HUES6 (cell line): ENCODE results near the gene SERAC1.
A peak's percentile ranks its signal among the peaks of the same experiment; 100 is the strongest.
"Not testable (repeated sequence)": the region's sequence is repeated elsewhere in the genome, so short reads cannot be mapped to it uniquely, and the experiment has no call there.

Source experiments
- H3K27ac ChIP-seq: 2 replicates; pipeline ENCODE4 v1.7.0; 2013; ENCODE audit warnings: low read depth, mild to moderate bottlenecking, low read length, inconsistent platforms
- H3K27me3 ChIP-seq: 2 replicates; pipeline ENCODE4 v1.6.1; 2013; ENCODE audit warnings: low read length; ENCODE audit not compliant: control insufficient read depth, insufficient read depth
- H3K36me3 ChIP-seq: 2 replicates; pipeline ENCODE4 v1.6.1; 2013; ENCODE audit warnings: low read length; ENCODE audit not compliant: control insufficient read depth, insufficient read depth
- H3K4me1 ChIP-seq: 2 replicates; pipeline ENCODE4 v1.6.1; 2013; ENCODE audit warnings: low read length; ENCODE audit not compliant: control insufficient read depth, insufficient read depth
- H3K4me3 ChIP-seq: 2 replicates; pipeline ENCODE4 v1.5.1; 2013; ENCODE audit warnings: low read depth, low read length
- H3K9ac ChIP-seq: one replicate; pipeline ENCODE4 v1.6.1; 2013; ENCODE audit warnings: mild to moderate bottlenecking, low read length
- H3K9me3 ChIP-seq: 2 replicates; pipeline ENCODE4 v1.6.1; 2013; ENCODE audit warnings: low read depth, low read length; ENCODE audit not compliant: control insufficient read depth, insufficient read depth

Gene SERAC1

GRCh38 chr6:158168040-158168289 is at the start of gene SERAC1:
SERAC1 (minus strand) TSS chr6:158168262; CDS start chr6:158158363, 9,899 bp downstream.
- Histone ChIP-seq H3K9ac (peak within 1 kb of the TSS; percentile 91), H3K4me1 (peaks cover 16% of the 10 kb centered on the region), H3K4me3 (peak within 1 kb of the TSS; percentile 99), H3K27ac (peak within 1 kb of the TSS; percentile 94; the same call in 1 of the 2 replicates), H3K27me3 (peaks cover 5% of the 10 kb centered on the region; the same call in 1 of the 2 replicates), H3K36me3 (no peaks in the 10 kb centered on the region), H3K9me3 (no peaks in the 10 kb centered on the region)

- Histone ChIP-seq H3K27ac (no peak overlapping the region), H3K9me3 (peaks cover 8% of the 10 kb centered on the region; the same call in 1 of the 2 replicates), H3K4me3 (no peak overlapping the region), H3K9ac (no peak overlapping the region), H3K4me1 (no peaks in the 10 kb centered on the region), H3K36me3 (no peaks in the 10 kb centered on the region), H3K27me3 (no peaks in the 10 kb centered on the region)
Observed at GRCh38 chr6:158213925-158214674, 46.0 kb upstream of the SERAC1 start.

GRCh38 chr6:158211273-158212055 is 43.4 kb upstream of the SERAC1 start:
- no peaks in the 10 kb centered on the region for H3K9me3 ChIP-seq
- no peaks in the 10 kb centered on the region for H3K4me1 ChIP-seq
- H3K27ac ChIP-seq: no peak overlapping the region
- no peaks in the 10 kb centered on the region for H3K36me3 ChIP-seq
- H3K27me3 ChIP-seq: no peaks in the 10 kb centered on the region
- no peak overlapping the region for H3K4me3 ChIP-seq
- H3K9ac ChIP-seq: no peak overlapping the region

GRCh38 chr6:158209582-158210333 is 41.7 kb upstream of the SERAC1 start:
- H3K27ac ChIP-seq, H3K27me3 ChIP-seq, H3K9ac ChIP-seq, H3K36me3 ChIP-seq, H3K9me3 ChIP-seq, H3K4me1 ChIP-seq, H3K4me3 ChIP-seq: not testable (repeated sequence)

- H3K4me3 ChIP-seq, H3K27ac ChIP-seq, H3K27me3 ChIP-seq, H3K9me3 ChIP-seq, H3K4me1 ChIP-seq, H3K36me3 ChIP-seq, H3K9ac ChIP-seq: not testable (repeated sequence)
Observed at GRCh38 chr6:158208226-158209030, 40.4 kb upstream of the SERAC1 start.

- H3K27me3 ChIP-seq: no peaks in the 10 kb centered on the region
- no peak overlapping the region for H3K9ac ChIP-seq
- no peak overlapping the region for H3K27ac ChIP-seq
- no peaks in the 10 kb centered on the region for H3K9me3 ChIP-seq
- peaks cover 10% of the 10 kb centered on the region for H3K4me1 ChIP-seq
- no peak overlapping the region for H3K4me3 ChIP-seq
- no peaks in the 10 kb centered on the region for H3K36me3 ChIP-seq
Observed at GRCh38 chr6:158207422-158207788, 39.3 kb upstream of the SERAC1 start.

GRCh38 chr6:158206740-158207421 is 38.8 kb upstream of the SERAC1 start:
- H3K27ac ChIP-seq: no peak overlapping the region
- no peaks in the 10 kb centered on the region for H3K36me3 ChIP-seq
- peaks cover 10% of the 10 kb centered on the region for H3K4me1 ChIP-seq
- no peak overlapping the region for H3K4me3 ChIP-seq
- H3K27me3 ChIP-seq: no peaks in the 10 kb centered on the region
- H3K9ac ChIP-seq: no peak overlapping the region
- H3K9me3 ChIP-seq: no peaks in the 10 kb centered on the region

GRCh38 chr6:158205169-158205944 is 37.3 kb upstream of the SERAC1 start:
- H3K9ac ChIP-seq: no peak overlapping the region
- H3K27me3 ChIP-seq: no peaks in the 10 kb centered on the region
- peaks cover 10% of the 10 kb centered on the region for H3K4me1 ChIP-seq
- H3K4me3 ChIP-seq: no peak overlapping the region
- no peaks in the 10 kb centered on the region for H3K9me3 ChIP-seq
- H3K36me3 ChIP-seq: no peaks in the 10 kb centered on the region
- H3K27ac ChIP-seq: no peak overlapping the region

- Histone ChIP-seq H3K36me3 (no peaks in the 10 kb centered on the region), H3K27ac (no peak overlapping the region), H3K9me3 (no peaks in the 10 kb centered on the region), H3K9ac (no peak overlapping the region), H3K27me3 (no peaks in the 10 kb centered on the region), H3K4me3 (no peak overlapping the region), H3K4me1 (peaks cover 24% of the 10 kb centered on the region)
Observed at GRCh38 chr6:158198461-158198860, 30.4 kb upstream of the SERAC1 start.
